T47D (cell line): Measurements from ENCODE around the gene SEMA6B.
"Not testable (repeated sequence)": the region's sequence is repeated elsewhere in the genome, so short reads cannot be mapped to it uniquely, and the experiment has no call there.

Experiments used
- DNase-seq, 2 experiments: peaks; one replicate each; pipeline versions ENCODE4 v3.0.0 to v3.0.0-alpha.2; 2011 to 2012; ENCODE audit warnings: low read depth in 1 of 2, low spot score in 1 of 2
- JUND ChIP-seq: IDR thresholded peaks from 2 replicates; pipeline ENCODE4 v1.6.1; 2012; ENCODE audit warnings: low read depth
- in situ Hi-C: cut with HindIII; loops from 2 replicates; pipeline ENCODE4 v1.10.0; 2016; ENCODE audit warnings: low sequenced_read_pairs, low pct_unique_long_range_greater_than_20kb

Gene SEMA6B

GRCh38 chr19:4575267-4576015, 16.0 kb upstream of the SEMA6B start:
- TF ChIP-seq JUND: no peak
- DNase-seq: no peak
- in situ Hi-C loops: no loop called here

- in situ Hi-C loops: no loop called here
- TF ChIP-seq JUND: no peak
- DNase-seq: no peak
These were observed 14.2 kb upstream of the SEMA6B start for GRCh38 chr19:4573682-4574081.

GRCh38 chr19:4571305-4571917, 11.9 kb upstream of the SEMA6B start:
- no peak for TF ChIP-seq JUND
- in situ Hi-C loops: no loop called here
- DNase-seq: no peak

GRCh38 chr19:4570916-4571304, 11.4 kb upstream of the SEMA6B start:
- no peak for TF ChIP-seq JUND
- in situ Hi-C loops: no loop called here
- no peak for DNase-seq

GRCh38 chr19:4570402-4570801, 10.9 kb upstream of the SEMA6B start:
- in situ Hi-C loops: no loop called here
- TF ChIP-seq JUND: no peak
- no peak for DNase-seq

GRCh38 chr19:4568886-4569285, 9.4 kb upstream of the SEMA6B start:
- DNase-seq: no peak
- in situ Hi-C loops: no loop called here
- TF ChIP-seq JUND: no peak

- peak in 1 of 2 experiments; percentile 68 for DNase-seq
- in situ Hi-C loops: no loop called here
These were observed 8.1 kb upstream of the SEMA6B start for GRCh38 chr19:4567584-4568071.

GRCh38 chr19:4566402-4567051, 7.0 kb upstream of the SEMA6B start:
- in situ Hi-C loops: no loop called here
- DNase-seq: no peak
- TF ChIP-seq JUND: no peak

More at GRCh38 chr19:4567584-4568071, 8.1 kb upstream of the SEMA6B start:
- no peak for TF ChIP-seq JUND

GRCh38 chr19:4563562-4563961, 4.1 kb upstream of the SEMA6B start:
- DNase-seq, in situ Hi-C loops: not testable (repeated sequence)

GRCh38 chr19:4562085-4562484, 2.6 kb upstream of the SEMA6B start:
- DNase-seq, in situ Hi-C loops: not testable (repeated sequence)

GRCh38 chr19:4557971-4558941, 1.2 kb downstream of the SEMA6B start:
- TF ChIP-seq JUND: no peak
- DNase-seq: no peak
- in situ Hi-C loops: no loop called here
